GM21619 (cell line): ENCODE results near the gene AGBL4.

Experiments
- ATAC-seq: cut with Tn5 transposase; IDR thresholded peaks from one replicate; pipeline ENCODE4 v1.9.1; 2021; ENCODE audit not compliant: unreplicated experiment

The AGBL4 gene

GRCh38 chr1:48851638-48852037 lies 1172.1 kb downstream of the AGBL4 start:
- ATAC-seq, result no peak

GRCh38 chr1:48848035-48848434 lies 1175.7 kb downstream of the AGBL4 start:
- no peak for ATAC-seq

- no peak for ATAC-seq
Observed at GRCh38 chr1:48846441-48846840, 1177.3 kb downstream of the AGBL4 start.

- no peak for ATAC-seq
Observed at GRCh38 chr1:48844187-48844586, 1179.6 kb downstream of the AGBL4 start.

- ATAC-seq, result no peak
Observed at GRCh38 chr1:48841966-48842365, 1181.8 kb downstream of the AGBL4 start.

- ATAC-seq, result no peak
Observed at GRCh38 chr1:48841461-48841860, 1182.3 kb downstream of the AGBL4 start.

GRCh38 chr1:48831120-48831978 lies 1192.4 kb downstream of the AGBL4 start:
- ATAC-seq, result no peak

GRCh38 chr1:48830715-48831114 lies 1193.0 kb downstream of the AGBL4 start:
- no peak for ATAC-seq

- no peak for ATAC-seq
Observed at GRCh38 chr1:48829446-48829845, 1194.3 kb downstream of the AGBL4 start.

- ATAC-seq, result no peak
Observed at GRCh38 chr1:48823168-48823567, 1200.6 kb downstream of the AGBL4 start.

- ATAC-seq, result no peak
Observed at GRCh38 chr1:48820491-48820890, 1203.3 kb downstream of the AGBL4 start.

GRCh38 chr1:48817505-48818114 lies 1206.1 kb downstream of the AGBL4 start:
- peak; percentile 80 for ATAC-seq

GRCh38 chr1:48810740-48811139 lies 1213.0 kb downstream of the AGBL4 start:
- no peak for ATAC-seq

GRCh38 chr1:48808496-48808895 lies 1215.3 kb downstream of the AGBL4 start:
- ATAC-seq, result no peak

GRCh38 chr1:48807554-48808260 lies 1216.0 kb downstream of the AGBL4 start:
- no peak for ATAC-seq

GRCh38 chr1:48803474-48803873 lies 1220.3 kb downstream of the AGBL4 start:
- ATAC-seq, result no peak

- ATAC-seq, result no peak
Observed at GRCh38 chr1:48794816-48795215, 1228.9 kb downstream of the AGBL4 start.

GRCh38 chr1:48793863-48794262 lies 1229.9 kb downstream of the AGBL4 start:
- peak; percentile 76 for ATAC-seq

GRCh38 chr1:48792961-48793360 lies 1230.8 kb downstream of the AGBL4 start:
- no peak for ATAC-seq

GRCh38 chr1:48790397-48790796 lies 1233.4 kb downstream of the AGBL4 start:
- peak; percentile 44 for ATAC-seq

- peak; percentile 6 for ATAC-seq
Observed at GRCh38 chr1:48789903-48790302, 1233.9 kb downstream of the AGBL4 start.

- no peak for ATAC-seq
Observed at GRCh38 chr1:48785869-48786268, 1237.9 kb downstream of the AGBL4 start.
